ENCODE data around the gene FZR1. TPM values are rescaled to one million over a fixed set of nuclear protein-coding genes. Genes with fewer than 3 reads are reported as not detected.
"Not testable (repeated sequence)": the region's sequence is repeated elsewhere in the genome, so short reads cannot be mapped to it uniquely, and the experiment has no call there.

Gene FZR1
- total RNA-seq, 2 donors from 2014 or later = 29.0 to 29.5 TPM

DNA sequence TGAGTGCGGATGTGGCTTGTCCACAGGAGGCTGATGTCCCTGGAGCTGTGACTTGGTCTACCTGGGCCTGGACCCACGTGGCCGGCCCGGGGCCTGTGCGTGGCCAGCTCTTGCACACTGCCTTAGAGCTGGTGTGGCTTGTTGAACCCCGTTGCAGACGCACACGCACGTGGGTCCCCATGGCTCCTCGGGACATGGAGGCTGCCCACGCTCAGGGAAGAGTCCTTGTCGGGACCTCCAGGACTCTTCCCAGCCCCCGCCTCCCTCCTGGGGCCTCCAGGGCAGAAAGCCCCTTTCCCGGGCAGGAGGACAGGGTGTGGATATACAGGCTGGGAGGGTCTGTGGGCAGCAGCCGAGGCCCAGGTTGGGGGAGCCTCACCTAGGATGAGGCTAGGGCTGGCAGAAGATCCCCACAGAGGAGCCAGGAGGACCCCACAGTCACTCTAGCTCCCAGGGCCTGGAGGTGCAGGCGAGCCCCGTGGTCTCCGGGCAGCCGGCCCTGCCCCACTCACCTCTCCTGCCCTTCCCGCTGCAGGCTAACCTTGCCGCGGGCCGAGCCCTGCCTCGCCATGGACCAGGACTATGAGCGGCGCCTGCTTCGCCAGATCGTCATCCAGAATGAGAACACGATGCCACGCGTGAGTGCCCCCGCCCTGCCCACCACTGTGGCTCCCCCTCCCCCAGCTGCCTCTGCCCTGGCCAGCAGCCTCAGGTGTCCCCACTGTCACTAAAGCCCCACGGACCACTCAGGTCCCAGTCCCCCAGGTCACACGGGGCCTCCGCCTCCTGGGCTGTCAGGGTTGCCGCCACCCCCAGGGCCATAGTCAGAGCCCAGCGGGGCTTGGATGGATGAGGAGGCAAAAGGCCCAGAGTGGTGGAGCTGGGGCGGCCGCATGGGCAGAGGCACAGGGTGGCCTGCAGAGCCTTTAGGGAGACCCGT is 16.6 kb downstream of the FZR1 start:
- DNase-seq (ENCODE audit: low spot score) = no peak
- intact Hi-C loops (cut with DNase I) = no loop called here

- intact Hi-C loops (cut with DNase I) = no loop called here
- no peak for DNase-seq (ENCODE audit: low spot score)
Measured at GRCh38 chr19:3523361-3524077, 17.4 kb downstream of the FZR1 start.

DNA sequence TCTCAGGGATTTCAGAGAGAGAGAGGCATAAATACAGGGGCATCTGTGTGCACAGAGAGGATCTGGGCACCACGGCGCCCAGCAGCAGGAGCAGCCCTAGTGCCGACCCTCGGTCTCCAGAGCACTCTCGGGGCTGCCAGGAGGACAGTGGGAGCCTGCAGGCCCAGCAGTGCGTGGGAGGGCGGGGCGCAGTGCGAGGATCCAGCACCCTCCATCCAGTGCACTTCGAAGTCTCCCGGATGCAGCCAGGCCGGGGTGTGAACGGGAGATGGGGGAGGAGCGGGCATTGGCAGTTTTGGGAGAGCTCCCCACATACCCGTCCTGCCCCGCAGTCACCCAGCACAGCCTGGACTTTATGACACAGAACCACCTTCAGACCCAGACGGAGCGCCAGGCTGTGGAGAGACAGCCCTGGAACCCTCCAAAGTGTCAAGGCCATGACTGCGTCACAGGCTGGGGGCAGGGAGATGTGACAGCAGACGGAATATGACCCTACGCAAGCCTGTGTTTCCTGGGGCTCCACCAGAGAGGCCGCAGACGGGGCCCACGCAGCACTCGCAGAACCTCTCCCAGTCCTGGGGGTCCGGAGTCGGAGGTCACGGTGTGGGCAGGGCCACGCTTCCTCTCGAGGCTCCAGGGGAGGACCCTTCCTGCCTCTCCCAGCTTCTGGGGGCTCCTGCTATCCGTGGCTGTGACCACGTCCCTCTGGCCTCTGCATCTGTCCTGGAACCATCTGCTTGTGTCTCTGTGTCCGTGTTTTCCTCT is 18.1 kb downstream of the FZR1 start:
- DNase-seq (ENCODE audit: low spot score) = no peak
- intact Hi-C loops (cut with DNase I) = no loop called here

- no peak for DNase-seq (ENCODE audit: low spot score)
Measured at GRCh38 chr19:3524904-3525451, 18.9 kb downstream of the FZR1 start.

DNA sequence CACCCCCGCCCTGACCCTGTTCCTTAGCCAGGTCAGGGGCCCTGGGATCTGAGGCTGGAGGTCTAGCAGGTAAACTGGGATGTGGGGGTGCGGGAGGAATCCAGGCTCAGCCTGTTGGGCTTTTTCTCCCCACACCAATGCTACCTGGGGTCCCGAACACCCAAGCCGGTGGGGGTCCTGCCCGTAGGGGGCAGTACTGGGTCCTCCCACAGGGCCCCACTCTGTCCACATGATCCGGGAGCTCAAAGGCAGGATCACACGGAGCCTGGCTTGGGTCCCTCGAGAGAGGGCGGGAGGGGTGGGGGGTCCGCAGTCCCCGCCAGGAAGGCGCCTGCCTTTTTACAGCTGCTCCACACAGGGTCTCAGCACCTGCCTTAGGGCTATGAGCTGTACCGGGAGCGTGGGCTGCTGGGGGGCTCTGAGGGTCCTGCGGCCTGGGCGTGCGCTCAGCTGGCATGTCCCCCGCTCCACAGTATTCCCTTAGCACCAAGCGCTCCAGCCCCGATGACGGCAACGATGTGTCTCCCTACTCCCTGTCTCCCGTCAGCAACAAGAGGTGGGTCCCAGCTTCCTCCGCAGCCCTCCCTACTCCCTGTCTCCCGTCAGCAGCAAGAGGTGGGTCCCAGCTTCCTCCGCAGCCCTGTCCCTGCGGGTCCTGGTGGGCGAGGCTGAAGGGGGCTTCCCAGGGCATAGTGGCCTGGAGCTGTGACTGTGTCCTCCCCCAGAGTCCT is 20.6 kb downstream of the FZR1 start:
- intact Hi-C loops (cut with DNase I) = no loop called here
- no peak for DNase-seq (ENCODE audit: low spot score)

More at GRCh38 chr19:3524904-3525451, 18.9 kb downstream of the FZR1 start:
- intact Hi-C loops (cut with DNase I) = no loop called here

- DNase-seq (ENCODE audit: low spot score) = no peak
- intact Hi-C loops (cut with DNase I) = no loop called here
Measured at GRCh38 chr19:3527238-3527910, 21.3 kb downstream of the FZR1 start.

DNA sequence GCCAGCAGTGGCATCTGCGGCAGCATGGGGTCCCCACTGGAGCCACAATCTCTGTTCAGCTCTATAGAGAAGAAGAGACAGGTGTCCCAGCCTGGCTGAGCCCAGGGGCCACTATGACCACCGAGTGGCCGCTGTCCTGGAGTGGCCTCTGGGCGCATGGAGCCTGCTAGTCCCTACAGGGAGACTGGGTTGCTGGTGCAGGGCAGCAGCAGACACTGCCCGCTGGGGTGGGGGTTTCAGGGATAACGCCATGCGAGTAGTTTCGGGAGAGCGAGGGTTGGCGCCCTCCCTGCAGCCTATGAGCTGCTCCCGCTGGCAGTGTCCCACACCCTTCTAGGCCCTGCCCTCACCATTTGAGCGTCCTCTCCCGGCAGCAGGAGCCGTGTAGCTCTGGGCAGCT is 22.0 kb downstream of the FZR1 start:
- DNase-seq (ENCODE audit: low spot score) = no peak
- intact Hi-C loops (cut with DNase I) = no loop called here

DNA sequence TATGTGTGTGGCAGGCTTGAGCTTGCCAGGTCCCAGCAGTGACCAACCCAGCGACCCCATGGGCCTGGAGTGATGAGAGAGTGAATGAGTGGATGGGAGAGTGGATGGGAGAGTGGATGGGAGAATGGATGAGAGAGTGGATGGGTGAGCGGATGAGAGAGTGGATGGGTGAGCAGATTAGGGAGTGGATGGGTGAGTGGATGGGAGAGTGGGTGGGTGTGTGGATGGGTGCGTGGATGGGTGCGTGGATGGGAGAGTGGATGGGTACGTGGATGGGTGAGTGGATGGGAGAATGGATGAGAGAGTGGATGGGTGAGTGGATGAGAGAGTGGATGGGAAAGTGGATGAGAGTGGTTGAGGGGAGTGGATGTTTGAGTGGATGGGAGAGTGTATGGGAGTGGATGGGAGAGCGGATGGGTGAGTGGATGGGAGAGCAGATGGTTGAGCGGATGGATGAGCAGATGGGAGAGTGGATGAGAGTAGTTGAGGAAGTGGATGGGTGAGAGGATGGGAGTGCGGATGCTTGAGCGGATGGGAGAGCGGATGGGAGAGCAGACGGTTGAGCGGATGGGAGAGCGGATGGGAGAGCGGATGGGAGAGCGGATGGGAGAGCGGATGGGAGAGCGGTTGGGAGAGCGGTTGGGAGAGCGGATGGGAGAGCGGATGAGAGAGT is 22.6 kb downstream of the FZR1 start:
- no peak for DNase-seq (ENCODE audit: low spot score)
- intact Hi-C loops (cut with DNase I) = no loop called here

- DNase-seq (ENCODE audit: low spot score); intact Hi-C loops (cut with DNase I): not testable (repeated sequence)
Measured at GRCh38 chr19:3529299-3529698, 23.2 kb downstream of the FZR1 start.

DNA sequence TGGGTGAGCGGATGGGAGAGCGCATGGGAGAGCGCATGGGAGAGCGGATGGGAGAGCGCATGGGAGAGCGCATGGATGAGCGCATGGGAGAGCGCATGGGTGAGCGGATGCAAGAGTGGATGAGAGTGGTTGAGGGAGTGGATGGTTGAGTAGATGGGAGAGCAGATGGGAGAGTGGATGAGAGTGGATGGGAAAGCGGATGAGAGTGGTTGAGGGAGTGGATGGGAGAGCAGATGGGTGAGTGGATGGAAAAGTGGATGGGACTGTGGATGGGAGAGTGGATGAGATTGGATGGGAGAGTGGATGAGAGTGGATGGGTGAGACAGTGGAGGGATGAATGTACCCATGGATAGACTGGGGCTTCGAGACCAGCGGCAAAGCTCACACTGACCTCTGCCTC is 24.3 kb downstream of the FZR1 start:
- intact Hi-C loops (cut with DNase I) = no loop called here
- DNase-seq (ENCODE audit: low spot score) = no peak

GRCh38 chr19:3531716-3532115 is 25.6 kb downstream of the FZR1 start:
- no peak for DNase-seq (ENCODE audit: low spot score)
- intact Hi-C loops (cut with DNase I) = no loop called here

- DNase-seq (ENCODE audit: low spot score) = no peak
- intact Hi-C loops (cut with DNase I) = no loop called here
Measured at GRCh38 chr19:3532154-3532786, 26.2 kb downstream of the FZR1 start.

DNA sequence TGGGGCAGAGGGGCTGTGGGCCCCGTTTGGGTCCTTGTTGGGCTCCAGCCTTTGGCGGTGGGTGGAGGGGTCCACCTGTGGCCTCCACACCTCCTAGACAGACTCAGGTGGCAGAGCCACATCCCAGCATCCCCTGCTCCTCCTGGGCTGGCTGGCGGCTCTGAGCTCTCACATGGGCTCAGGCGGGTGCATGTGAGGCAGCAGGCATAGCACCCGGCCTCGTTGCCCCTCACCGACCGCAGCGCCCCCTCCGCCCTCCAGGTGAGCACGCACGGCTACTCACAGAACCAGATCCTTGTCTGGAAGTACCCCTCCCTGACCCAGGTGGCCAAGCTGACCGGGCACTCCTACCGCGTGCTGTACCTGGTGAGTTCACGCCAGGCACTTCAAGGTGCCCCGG is 26.9 kb downstream of the FZR1 start:
- intact Hi-C loops (cut with DNase I) = no loop called here
- DNase-seq (ENCODE audit: low spot score) = no peak

DNA sequence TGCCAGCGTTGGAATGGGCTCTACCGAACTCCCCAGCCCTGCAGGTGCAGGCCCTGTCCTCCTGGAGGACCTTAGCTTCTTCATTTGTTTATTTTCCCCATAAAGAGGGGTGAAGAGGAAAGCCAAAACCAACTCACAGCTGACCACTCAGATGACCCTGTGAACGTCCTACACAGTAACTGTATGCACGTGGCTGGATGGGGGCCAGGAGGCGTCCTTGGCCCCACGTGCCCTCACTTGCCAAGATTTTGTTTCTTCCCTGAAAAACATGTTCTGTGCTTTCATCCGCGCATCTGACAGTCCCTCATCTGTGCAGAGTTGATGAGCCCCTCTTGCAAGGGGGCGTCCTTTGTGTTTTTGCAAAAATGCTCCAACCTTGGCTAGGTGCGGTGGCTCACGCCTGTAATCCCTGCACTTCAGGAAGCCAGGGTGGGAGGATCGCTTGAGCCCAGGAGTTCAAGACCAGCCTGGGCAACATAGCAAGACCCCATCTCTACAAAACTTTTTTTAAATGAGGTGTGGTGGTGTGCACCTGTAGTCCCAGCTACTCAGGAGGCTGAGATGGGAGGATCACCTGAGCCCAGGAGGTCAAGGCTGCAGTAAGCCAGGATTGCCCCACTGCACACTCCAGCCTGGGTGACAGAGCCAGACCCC is 27.6 kb downstream of the FZR1 start:
- DNase-seq (ENCODE audit: low spot score) = no peak

GRCh38 chr19:3534375-3535234 is 28.5 kb downstream of the FZR1 start:
- intact Hi-C loops (cut with DNase I) = no loop called here

More for the DNA sequence above, 27.6 kb downstream of the FZR1 start:
- intact Hi-C loops (cut with DNase I) = no loop called here

DNA sequence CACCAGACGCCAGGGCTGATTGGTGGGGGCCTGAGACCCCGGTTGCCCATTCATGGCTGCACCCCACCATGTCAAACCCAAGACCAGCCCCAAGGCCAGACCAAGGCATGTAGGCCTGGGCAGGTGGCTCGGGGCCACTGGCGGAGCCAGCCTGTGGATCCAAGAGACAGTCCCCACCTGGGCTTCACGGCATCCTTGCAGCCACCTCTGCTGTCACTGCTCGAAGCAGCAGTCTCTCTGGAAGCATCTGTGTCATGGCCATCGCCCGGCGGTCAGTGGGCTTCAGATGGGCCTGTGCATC is 29.1 kb downstream of the FZR1 start:
- intact Hi-C loops (cut with DNase I) = no loop called here

More at GRCh38 chr19:3534375-3535234, 28.5 kb downstream of the FZR1 start:
- DNase-seq (ENCODE audit: low spot score) = no peak

More for the DNA sequence above, 29.1 kb downstream of the FZR1 start:
- DNase-seq (ENCODE audit: low spot score) = no peak
